Parathyroid adenoma (tissue), 2 donors: Measurements from ENCODE around the gene COLEC12.

ENCODE experiments used
- H2AFZ ChIP-seq: fragments of 300-600 bp; sonication (generic); one replicate; pipeline ENCODE4 v1.7.0; 2017; ENCODE audit warnings: antibody characterized with exemption, mild to moderate bottlenecking
- H3K27ac ChIP-seq: fragments of 300-600 bp; sonication (generic); one replicate; pipeline ENCODE4 v1.7.0; 2017
- H3K27me3 ChIP-seq: fragments of 300-600 bp; sonication (generic); one replicate; pipeline ENCODE4 v1.7.0; 2017; ENCODE audit warnings: low read length; ENCODE audit not compliant: control insufficient read depth, insufficient read depth
- H3K36me3 ChIP-seq: fragments of 300-600 bp; sonication (generic); one replicate; pipeline ENCODE4 v1.7.0; 2017; ENCODE audit warnings: low read length; ENCODE audit not compliant: control insufficient read depth, insufficient read depth
- H3K4me1 ChIP-seq: fragments of 300-600 bp; sonication (generic); one replicate; pipeline ENCODE4 v1.7.0; 2017; ENCODE audit warnings: control low read depth
- H3K4me2 ChIP-seq: fragments of 300-600 bp; sonication (generic); one replicate; pipeline ENCODE4 v1.7.0; 2017; ENCODE audit warnings: low read length
- H3K4me3 ChIP-seq: fragments of 300-600 bp; sonication (generic); one replicate; pipeline ENCODE4 v1.7.0; 2017; ENCODE audit warnings: low read depth, low read length
- H3K79me2 ChIP-seq: fragments of 300-600 bp; sonication (generic); one replicate; pipeline ENCODE4 v1.7.0; 2017; ENCODE audit warnings: control low read depth
- H3K9ac ChIP-seq: fragments of 300-600 bp; sonication (generic); one replicate; pipeline ENCODE4 v1.7.0; 2017; ENCODE audit warnings: mild to moderate bottlenecking
- H3K9me3 ChIP-seq: fragments of 300-600 bp; sonication (generic); one replicate; pipeline ENCODE4 v1.7.0; 2017; ENCODE audit warnings: low read length; ENCODE audit not compliant: control insufficient read depth
- TF ChIP-seq, protein P1 (sequence below): fragments of 300-600 bp; sonication (generic); IDR thresholded peaks from one replicate; pipeline ENCODE4 v1.7.0; 2017; ENCODE audit warnings: antibody characterized with exemption, mild to moderate bottlenecking
- donor health status: primary hyperparathyroidism.

Gene COLEC12

DNA sequence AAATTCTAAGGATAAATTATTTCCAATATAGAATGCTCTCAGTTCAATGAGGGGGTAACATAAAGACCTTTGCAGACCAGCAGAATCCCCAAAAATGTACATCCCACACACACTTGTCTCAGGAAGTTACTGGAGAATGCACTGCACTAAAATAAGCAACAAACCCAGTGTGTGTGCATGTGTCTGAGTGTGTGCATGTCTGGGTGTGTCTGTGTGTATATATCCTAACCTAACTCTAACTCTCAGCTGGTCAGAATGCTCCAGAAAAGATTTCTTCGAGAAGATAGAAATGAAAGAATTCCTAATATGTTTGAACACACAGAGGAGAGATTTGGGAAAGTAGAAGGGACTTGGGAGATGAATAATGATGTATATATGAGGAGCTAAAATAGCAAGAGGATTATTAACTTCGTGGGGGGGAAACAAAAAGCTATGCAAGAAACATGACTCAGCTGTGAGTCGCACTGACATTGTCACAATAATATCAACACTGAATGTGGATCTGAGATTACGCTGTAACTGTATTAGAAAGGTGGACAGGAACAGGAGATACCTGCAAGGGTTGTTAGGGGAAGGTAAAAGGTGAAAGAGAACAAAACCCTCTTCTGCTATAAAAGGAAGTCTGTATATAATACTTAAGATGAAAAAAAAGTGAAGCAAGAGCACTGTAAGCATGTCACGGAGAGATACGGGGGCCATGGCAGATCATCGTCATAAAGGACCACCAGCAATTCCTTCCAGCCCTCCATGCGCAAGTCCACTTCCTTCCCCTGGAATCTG, 11.1 kb downstream of the COLEC12 start:
- Histone ChIP-seq H3K79me2 (no peaks in the 10 kb centered on the region), H3K27me3 (no peaks in the 10 kb centered on the region), H3K9ac (no peak overlapping the region), H3K4me3 (no peak overlapping the region), H3K9me3 (no peaks in the 10 kb centered on the region), H3K4me1 (no peaks in the 10 kb centered on the region), H2AFZ (no peak overlapping the region), H3K27ac (no peak overlapping the region), H3K36me3 (no peaks in the 10 kb centered on the region), H3K4me2 (no peak overlapping the region)
- TF ChIP-seq, protein P1, sequence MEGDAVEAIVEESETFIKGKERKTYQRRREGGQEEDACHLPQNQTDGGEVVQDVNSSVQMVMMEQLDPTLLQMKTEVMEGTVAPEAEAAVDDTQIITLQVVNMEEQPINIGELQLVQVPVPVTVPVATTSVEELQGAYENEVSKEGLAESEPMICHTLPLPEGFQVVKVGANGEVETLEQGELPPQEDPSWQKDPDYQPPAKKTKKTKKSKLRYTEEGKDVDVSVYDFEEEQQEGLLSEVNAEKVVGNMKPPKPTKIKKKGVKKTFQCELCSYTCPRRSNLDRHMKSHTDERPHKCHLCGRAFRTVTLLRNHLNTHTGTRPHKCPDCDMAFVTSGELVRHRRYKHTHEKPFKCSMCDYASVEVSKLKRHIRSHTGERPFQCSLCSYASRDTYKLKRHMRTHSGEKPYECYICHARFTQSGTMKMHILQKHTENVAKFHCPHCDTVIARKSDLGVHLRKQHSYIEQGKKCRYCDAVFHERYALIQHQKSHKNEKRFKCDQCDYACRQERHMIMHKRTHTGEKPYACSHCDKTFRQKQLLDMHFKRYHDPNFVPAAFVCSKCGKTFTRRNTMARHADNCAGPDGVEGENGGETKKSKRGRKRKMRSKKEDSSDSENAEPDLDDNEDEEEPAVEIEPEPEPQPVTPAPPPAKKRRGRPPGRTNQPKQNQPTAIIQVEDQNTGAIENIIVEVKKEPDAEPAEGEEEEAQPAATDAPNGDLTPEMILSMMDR, result no peak

DNA sequence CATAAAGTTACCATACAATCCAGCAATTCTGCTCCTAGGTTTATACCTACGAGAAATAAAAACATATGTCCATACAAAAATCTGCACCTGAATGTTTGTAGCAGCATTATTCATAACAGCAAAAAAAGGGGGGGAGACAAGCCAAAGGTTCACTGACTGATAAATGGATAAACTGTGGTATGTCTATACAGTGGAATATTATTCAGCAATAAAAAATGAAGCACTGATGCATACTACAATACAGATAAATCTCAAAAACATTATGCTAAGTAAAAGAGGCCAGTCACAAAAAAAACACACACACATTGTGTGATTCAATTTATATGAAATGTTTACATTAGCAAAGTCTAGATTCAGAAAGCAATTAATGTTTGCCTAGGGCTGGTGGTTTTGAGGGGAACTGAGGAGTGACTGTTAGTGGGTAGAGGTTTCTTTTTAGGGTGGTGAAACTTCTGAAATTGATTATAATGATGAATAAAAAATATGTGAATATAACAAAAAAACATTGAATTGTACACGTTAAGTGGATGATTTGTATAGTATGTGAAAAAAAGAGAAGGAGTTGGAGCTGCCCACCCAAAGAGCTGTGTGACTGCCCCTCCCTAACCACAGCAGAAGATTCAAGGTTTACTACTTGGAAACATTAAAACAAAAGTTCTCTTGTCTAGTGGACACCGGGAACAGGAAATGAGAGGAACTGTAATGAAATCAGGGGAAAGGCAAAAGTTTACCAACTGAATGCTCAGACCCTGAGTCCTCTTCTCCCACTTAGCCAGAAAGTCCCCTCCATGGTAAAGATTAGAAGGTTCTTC, 13.4 kb downstream of the COLEC12 start:
- Histone ChIP-seq H2AFZ (no peak overlapping the region), H3K4me3 (no peak overlapping the region), H3K9me3 (no peaks in the 10 kb centered on the region), H3K79me2 (no peaks in the 10 kb centered on the region), H3K27ac (no peak overlapping the region), H3K36me3 (no peaks in the 10 kb centered on the region), H3K4me2 (no peak overlapping the region), H3K27me3 (no peaks in the 10 kb centered on the region), H3K9ac (no peak overlapping the region), H3K4me1 (no peaks in the 10 kb centered on the region)
- TF ChIP-seq, protein P1, result no peak

DNA sequence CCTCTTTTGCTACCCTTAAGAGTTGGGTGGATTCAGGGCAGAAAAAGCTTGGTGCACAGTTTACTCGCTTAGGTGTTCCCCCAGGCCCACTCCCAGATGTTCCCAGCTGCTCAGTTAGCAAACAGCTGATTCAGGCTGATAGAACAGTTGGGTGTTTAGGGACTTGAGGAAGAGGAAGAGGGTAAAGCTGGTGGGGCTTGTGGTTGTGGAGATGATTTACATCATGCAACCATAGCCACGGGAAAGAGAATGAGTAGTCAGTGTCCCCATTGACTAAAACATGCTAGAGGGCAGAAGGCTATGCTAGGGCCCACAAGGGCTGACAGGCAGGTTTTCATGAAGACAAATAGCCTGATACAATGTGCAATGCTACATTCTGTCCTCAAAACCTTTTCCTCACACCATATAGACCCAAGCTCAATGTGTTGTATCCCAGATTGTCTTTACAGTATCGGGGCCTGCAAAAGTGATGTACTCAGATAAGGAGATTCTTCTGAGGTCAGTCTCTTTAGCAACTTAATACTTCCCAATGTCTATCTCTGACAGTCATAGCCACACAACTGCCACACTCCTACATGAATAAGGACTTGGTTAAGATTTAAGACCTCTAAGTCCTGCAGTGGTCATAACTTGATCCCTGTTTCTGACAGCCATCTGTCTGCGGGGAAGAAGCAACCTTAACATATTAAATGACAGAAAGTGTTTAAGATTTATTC, 15.6 kb downstream of the COLEC12 start:
- Histone ChIP-seq H3K36me3 (no peaks in the 10 kb centered on the region), H3K27ac (no peak overlapping the region), H3K4me2 (no peak overlapping the region), H2AFZ (no peak overlapping the region), H3K4me1 (no peaks in the 10 kb centered on the region), H3K27me3 (no peaks in the 10 kb centered on the region), H3K9me3 (no peaks in the 10 kb centered on the region), H3K79me2 (no peaks in the 10 kb centered on the region), H3K4me3 (no peak overlapping the region), H3K9ac (no peak overlapping the region)
- TF ChIP-seq, protein P1, result no peak

DNA sequence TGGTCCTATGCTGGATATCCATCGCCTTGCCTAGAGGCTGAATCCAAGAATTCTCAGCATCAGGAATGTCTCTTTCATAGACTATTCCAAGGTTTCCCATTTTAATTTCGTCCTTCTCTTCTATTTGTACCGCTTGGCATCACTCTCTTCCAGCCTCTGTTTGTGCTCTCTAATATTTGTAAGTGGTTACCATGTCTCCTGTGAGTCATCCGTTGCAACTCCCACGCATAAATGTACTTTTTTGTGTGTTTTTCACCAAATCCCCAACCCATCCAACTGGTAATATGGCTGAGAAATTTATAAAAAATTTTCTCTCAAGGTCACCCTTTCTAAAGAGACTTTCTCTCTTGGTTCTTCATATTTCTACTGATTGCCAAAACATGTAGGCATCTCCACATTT, 21.8 kb downstream of the COLEC12 start:
- no peak overlapping the region for H3K27ac ChIP-seq

More for the DNA sequence above, 21.8 kb downstream of the COLEC12 start:
- no peak overlapping the region for H3K4me3 ChIP-seq
- TF ChIP-seq, protein P1, result no peak
- H3K9ac ChIP-seq, result no peak overlapping the region
- no peak overlapping the region for H2AFZ ChIP-seq
- no peaks in the 10 kb centered on the region for H3K9me3 ChIP-seq
- no peaks in the 10 kb centered on the region for H3K4me1 ChIP-seq
- H3K79me2 ChIP-seq, result no peaks in the 10 kb centered on the region
- no peak overlapping the region for H3K4me2 ChIP-seq
- no peaks in the 10 kb centered on the region for H3K27me3 ChIP-seq
- no peaks in the 10 kb centered on the region for H3K36me3 ChIP-seq
